CD14-positive monocyte (primary cell): ENCODE data around the gene FNDC3A. TPM values are rescaled to one million over a fixed set of nuclear protein-coding genes. Genes with fewer than 3 reads are reported as not detected.
A peak's percentile ranks its signal among the peaks of the same experiment; 100 is the strongest.

Source experiments
- DNase-seq, 3 donors: peaks; one replicate each; pipeline ENCODE4 v3.0.0-alpha.2; 2011 to 2022
- H2AFZ ChIP-seq: 2 replicates; pipeline ENCODE4 v1.6.0; 2012; ENCODE audit warnings: mild to moderate bottlenecking, low read depth, low read length, inconsistent platforms; ENCODE audit not compliant: insufficient read depth, poor library complexity, severe bottlenecking
- H3K27ac ChIP-seq, 2 donors: 1 replicate in 1 of 2; 2 replicates in 1 of 2; pipeline ENCODE4 v1.5.1; 2012 to 2013; ENCODE audit warnings: low read length in 2 of 2, control low read depth in 1 of 2, inconsistent platforms in 1 of 2, low read depth in 1 of 2, mild to moderate bottlenecking in 1 of 2
- H3K27me3 ChIP-seq, 2 donors: one replicate each; pipeline versions ENCODE4 v1.6.0 to v1.6.1; 2011 to 2013; ENCODE audit warnings: low read length in 2 of 2; ENCODE audit not compliant: control insufficient read depth in 2 of 2, insufficient read depth in 2 of 2
- H3K36me3 ChIP-seq, 2 donors: replicated peaks in 1 of 2; 1 replicate in 1 of 2; 2 replicates in 1 of 2; pipeline versions ENCODE4 v1.5.1 to v1.6.1; 2012 to 2013; ENCODE audit warnings: low read length in 2 of 2, control low read depth in 1 of 2, inconsistent platforms in 1 of 2, mild to moderate bottlenecking in 1 of 2; ENCODE audit not compliant: insufficient read depth in 2 of 2, control insufficient read depth in 1 of 2
- H3K4me1 ChIP-seq, 2 donors: 1 replicate in 1 of 2; 2 replicates in 1 of 2; pipeline versions ENCODE4 v1.5.1 to v1.6.1; 2012 to 2013; ENCODE audit warnings: low read length in 2 of 2, control low read depth in 1 of 2, inconsistent platforms in 1 of 2, mild to moderate bottlenecking in 1 of 2, moderate library complexity in 1 of 2; ENCODE audit not compliant: insufficient read depth in 2 of 2, control insufficient read depth in 1 of 2
- H3K4me2 ChIP-seq: replicated peaks from 2 replicates; pipeline ENCODE3; 2012; ENCODE audit warnings: low read length, moderate library complexity, mild to moderate bottlenecking; ENCODE audit not compliant: poor library complexity, severe bottlenecking; ENCODE audit errors: extremely low read depth
- H3K4me3 ChIP-seq, 3 experiments: fragments of 200-600 bp in 1 of 3; sonication (generic) in 1 of 3; replicated peaks in 1 of 3; 1 replicate in 2 of 3; 2 replicates in 1 of 3; pipeline ENCODE4 v1.5.1; 2011 to 2013; ENCODE audit warnings: low read length in 3 of 3, mild to moderate bottlenecking in 3 of 3, control low read depth in 2 of 3, low read depth in 2 of 3, inconsistent platforms in 1 of 3, moderate library complexity in 1 of 3
- H3K79me2 ChIP-seq: 2 replicates; pipeline ENCODE4 v1.6.0; 2012; ENCODE audit warnings: mild to moderate bottlenecking, control low read depth, inconsistent platforms, low read length, moderate library complexity; ENCODE audit not compliant: insufficient read depth
- H3K9ac ChIP-seq: 2 replicates; pipeline ENCODE4 v1.6.0; 2017; ENCODE audit warnings: low read length, mild to moderate bottlenecking; ENCODE audit not compliant: insufficient read depth, poor library complexity, severe bottlenecking
- H3K9me3 ChIP-seq, 2 donors: replicated peaks in 1 of 2; 1 replicate in 1 of 2; 2 replicates in 1 of 2; pipeline versions ENCODE4 v1.5.1 to v1.6.1; 2012 to 2013; ENCODE audit warnings: low read length in 2 of 2, control low read depth in 1 of 2; ENCODE audit not compliant: control insufficient read depth in 1 of 2, insufficient read depth in 1 of 2
- H4K20me1 ChIP-seq: 2 replicates; pipeline ENCODE4 v1.6.0; 2012; ENCODE audit warnings: mild to moderate bottlenecking, low read length, control low read depth, moderate library complexity; ENCODE audit not compliant: insufficient read depth
- H3K27ac Mint-ChIP-seq, 7 donors: one replicate each; pipeline ENCODE4 v1.8.0; 2020; ENCODE audit warnings: mild to moderate bottlenecking in 7 of 7, mixed read lengths in 7 of 7, moderate library complexity in 6 of 7, inconsistent platforms in 2 of 7
- H3K27me3 Mint-ChIP-seq, 3 donors: one replicate each; pipeline ENCODE4 v1.8.0; 2021 to 2022; ENCODE audit warnings: low read depth in 3 of 3, mild to moderate bottlenecking in 3 of 3, mixed read lengths in 3 of 3, moderate library complexity in 3 of 3, inconsistent platforms in 1 of 3
- H3K36me3 Mint-ChIP-seq, 2 donors: one replicate each; pipeline ENCODE4 v1.8.0; 2020; ENCODE audit warnings: mixed read lengths in 2 of 2, inconsistent platforms in 1 of 2, mild to moderate bottlenecking in 1 of 2
- H3K4me1 Mint-ChIP-seq: one replicate; pipeline ENCODE4 v1.8.0; 2020; ENCODE audit warnings: mild to moderate bottlenecking, mixed read lengths
- H3K4me3 Mint-ChIP-seq, 2 donors: one replicate each; pipeline ENCODE4 v1.8.0; 2020; ENCODE audit warnings: mild to moderate bottlenecking in 2 of 2, mixed read lengths in 2 of 2, moderate library complexity in 1 of 2
- H3K9me3 Mint-ChIP-seq, 7 donors: one replicate each; pipeline ENCODE4 v1.8.0; 2020 to 2022; ENCODE audit warnings: mixed read lengths in 7 of 7, mild to moderate bottlenecking in 6 of 7, moderate library complexity in 6 of 7, inconsistent platforms in 2 of 7
- WGBS: methylation state at CpG from one replicate; pipeline ENCODE4 v1.1.5; 2013; ENCODE audit warnings: missing lambda C conversion rate; ENCODE audit not compliant: insufficient coverage; 5-methylcytosine and 5-hydroxymethylcytosine counted together
- intact Hi-C, 2 donors: fragments of 100-400 bp; cut with micrococcal nuclease; formaldehyde crosslinking; loops; one replicate each; pipeline versions ENCODE4 v1.15.0 to v1.15.1; 2023
- polyA plus RNA-seq, 3 donors: library from polyadenylated mRNA; depleted of rRNA in 1 of 3; unstranded in 2 of 3; stranded (reverse) in 1 of 3; fragments of 300-500 nt in 2 of 3; fragments of >200 nt in 1 of 3; fragmentation: Illumina TruSeq in 2 of 3; gene quantifications; 1 replicate in 2 of 3; 2 replicates in 1 of 3; pipeline ENCODE4 v1.2.3, GENCODE V29; 2012 to 2021
- TF ChIP-seq, protein P1 (sequence below): fragments of 200-600 bp; IDR thresholded peaks from one replicate; pipeline ENCODE4 v1.8.0; 2022; ENCODE audit warnings: antibody characterized with exemption, mild to moderate bottlenecking

The FNDC3A gene
- polyA plus RNA-seq, 3 donors = 8.3 to 27.0 (median 12.0) TPM

DNA sequence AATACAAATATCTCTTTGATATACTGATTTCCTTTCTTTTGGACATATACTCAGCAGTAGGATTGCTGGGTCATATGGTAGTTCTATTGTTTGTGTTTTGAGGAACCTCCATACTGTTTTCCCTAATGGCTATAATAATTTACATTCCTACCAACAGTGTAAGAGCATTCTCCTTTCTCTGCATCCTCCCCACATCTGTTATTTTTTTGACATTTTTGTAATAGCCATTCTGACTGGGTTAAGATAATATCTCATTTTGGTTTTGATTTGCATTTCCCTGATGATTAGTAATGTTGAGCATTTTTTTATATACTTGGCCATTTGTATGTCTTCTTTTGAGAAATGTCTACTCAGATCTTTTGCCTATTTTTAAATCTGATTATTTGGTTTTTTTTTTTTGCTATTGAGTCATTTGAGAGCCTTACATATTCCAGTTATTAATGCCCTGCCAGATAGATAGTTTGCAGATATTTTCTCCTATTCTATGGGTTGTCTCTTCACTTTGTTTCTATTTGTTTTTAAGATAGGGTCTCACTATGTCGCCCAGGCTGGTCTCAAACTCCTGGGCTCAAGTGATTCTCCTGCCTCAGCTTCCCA is 95.7 kb downstream of the FNDC3A start:
- H3K36me3 ChIP-seq = peaks cover 6 to 8% of the 10 kb centered on the region in 2 donors
- H3K27me3 Mint-ChIP-seq = no peaks in the 10 kb centered on the region
- no peaks in the 10 kb centered on the region for H3K79me2 ChIP-seq
- peaks cover 0 to 3% (median 0%) of the 10 kb centered on the region in 7 donors for H3K9me3 Mint-ChIP-seq
- H2AFZ ChIP-seq = no peak overlapping the region
- no peaks in the 10 kb centered on the region for H3K9me3 ChIP-seq
- no peak overlapping the region for H3K27ac ChIP-seq
- no peak overlapping the region for H3K27ac Mint-ChIP-seq
- H3K4me2 ChIP-seq = no peak overlapping the region
- no peak overlapping the region for H3K4me3 ChIP-seq
- no peaks in the 10 kb centered on the region for H3K4me1 ChIP-seq
- 100% methylated on average over 1 of the region's 1 CpG for WGBS
- H3K4me1 Mint-ChIP-seq = no peaks in the 10 kb centered on the region
- peaks cover 23 to 32% of the 10 kb centered on the region in 2 donors for H3K36me3 Mint-ChIP-seq
- H3K4me3 Mint-ChIP-seq = no peak overlapping the region
- DNase-seq = no peak
- no peaks in the 10 kb centered on the region for H3K27me3 ChIP-seq
- no peaks in the 10 kb centered on the region for H4K20me1 ChIP-seq
- no peak overlapping the region for H3K9ac ChIP-seq
- intact Hi-C loops = no loop called here
- TF ChIP-seq, protein P1, sequence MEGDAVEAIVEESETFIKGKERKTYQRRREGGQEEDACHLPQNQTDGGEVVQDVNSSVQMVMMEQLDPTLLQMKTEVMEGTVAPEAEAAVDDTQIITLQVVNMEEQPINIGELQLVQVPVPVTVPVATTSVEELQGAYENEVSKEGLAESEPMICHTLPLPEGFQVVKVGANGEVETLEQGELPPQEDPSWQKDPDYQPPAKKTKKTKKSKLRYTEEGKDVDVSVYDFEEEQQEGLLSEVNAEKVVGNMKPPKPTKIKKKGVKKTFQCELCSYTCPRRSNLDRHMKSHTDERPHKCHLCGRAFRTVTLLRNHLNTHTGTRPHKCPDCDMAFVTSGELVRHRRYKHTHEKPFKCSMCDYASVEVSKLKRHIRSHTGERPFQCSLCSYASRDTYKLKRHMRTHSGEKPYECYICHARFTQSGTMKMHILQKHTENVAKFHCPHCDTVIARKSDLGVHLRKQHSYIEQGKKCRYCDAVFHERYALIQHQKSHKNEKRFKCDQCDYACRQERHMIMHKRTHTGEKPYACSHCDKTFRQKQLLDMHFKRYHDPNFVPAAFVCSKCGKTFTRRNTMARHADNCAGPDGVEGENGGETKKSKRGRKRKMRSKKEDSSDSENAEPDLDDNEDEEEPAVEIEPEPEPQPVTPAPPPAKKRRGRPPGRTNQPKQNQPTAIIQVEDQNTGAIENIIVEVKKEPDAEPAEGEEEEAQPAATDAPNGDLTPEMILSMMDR = no peak

DNA sequence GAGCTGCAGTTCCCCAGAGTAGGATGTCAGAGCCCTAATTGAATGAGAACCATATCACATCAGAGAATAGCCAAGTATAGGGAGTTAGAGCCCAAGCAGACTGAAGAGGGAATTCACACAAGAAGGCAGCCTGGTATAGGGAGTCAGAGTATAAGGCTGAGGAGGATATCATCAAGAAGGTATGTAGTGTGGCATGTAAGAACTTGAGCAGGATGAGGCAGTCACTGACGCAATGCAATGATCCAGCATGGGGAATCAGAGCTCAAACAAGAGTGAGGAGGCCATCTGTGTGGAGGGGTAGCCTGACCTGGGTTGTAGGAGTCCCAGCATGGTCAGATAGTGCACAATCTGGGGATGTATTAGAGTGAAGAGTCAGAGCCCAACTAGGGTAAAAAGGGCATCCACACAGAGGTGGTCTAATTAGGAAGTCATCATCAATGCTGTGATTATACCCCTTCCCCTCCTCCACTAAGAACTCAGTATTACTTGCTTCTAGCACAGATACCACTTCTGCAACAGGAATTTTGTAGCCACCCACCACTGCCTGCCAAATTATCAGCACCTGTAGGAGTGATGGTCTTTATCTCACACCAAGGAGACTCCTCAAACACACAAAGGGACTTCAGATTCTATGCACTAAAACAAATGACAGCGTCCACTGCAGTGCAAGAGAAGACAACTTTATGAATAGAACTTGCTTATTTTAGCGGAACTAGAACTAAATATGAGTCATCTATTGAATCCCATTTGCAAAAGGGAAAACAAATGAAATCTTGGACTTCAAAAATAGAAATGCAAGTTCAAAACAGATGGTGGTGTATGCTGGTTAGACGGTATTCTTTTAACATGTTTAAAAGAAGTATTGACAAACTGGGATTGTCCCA is 107.2 kb downstream of the FNDC3A start:
- intact Hi-C loops = loop anchor here in 1 of 2 donors (10.0 kb wide), 1 partner anchor 98 kb away; no protein-coding TSS in a partner anchor
- no peak for DNase-seq
- Mint-ChIP-seq H3K4me1 (peaks cover 3% of the 10 kb centered on the region), H3K4me3 (no peak overlapping the region), H3K27ac (peak overlapping the region in 3 of 7 donors; percentile 8 to 82 (median 42)), H3K9me3 (no peaks in the 10 kb centered on the region), H3K27me3 (no peaks in the 10 kb centered on the region), H3K36me3 (peaks cover 21 to 39% of the 10 kb centered on the region in 2 donors)
- Histone ChIP-seq H3K9me3 (no peaks in the 10 kb centered on the region), H2AFZ (no peak overlapping the region), H4K20me1 (peaks cover 15% of the 10 kb centered on the region), H3K4me2 (no peak overlapping the region), H3K4me1 (no peaks in the 10 kb centered on the region), H3K79me2 (no peaks in the 10 kb centered on the region), H3K36me3 (peaks cover 7 to 31% of the 10 kb centered on the region in 2 donors), H3K27ac (no peak overlapping the region), H3K9ac (no peak overlapping the region), H3K27me3 (no peaks in the 10 kb centered on the region), H3K4me3 (no peak overlapping the region)
- TF ChIP-seq, protein P1 = no peak
- 89% methylated on average over 3 of the region's 4 CpGs for WGBS
